Activated naive CD4-positive, alpha-beta T cell treated with anti-CD3 and anti-CD28 coated beads for 36 hours (primary cell): Measurements from ENCODE around the gene ADAMTS14. TPM values are rescaled to one million over a fixed set of nuclear protein-coding genes. Genes with fewer than 3 reads are reported as not detected.

Experiments used
- CTCF ChIA-PET: fragments of 350-600 bp; sonication (Branson Sonifier 250); formaldehyde crosslinking; loops from one replicate; lab custom pipeline; 2021; ENCODE audit warnings: antibody characterized with exemption; lab: Charles Lee
- DNase-seq: peaks from one replicate; pipeline ENCODE4 v3.0.0-alpha.2; 2020
- H3K27ac Mint-ChIP-seq: one replicate; pipeline ENCODE4 v1.8.0; 2021; ENCODE audit warnings: mild to moderate bottlenecking, mixed read lengths
- H3K27me3 Mint-ChIP-seq: one replicate; pipeline ENCODE4 v1.8.0; 2021; ENCODE audit warnings: low read depth, mixed read lengths
- H3K36me3 Mint-ChIP-seq: one replicate; pipeline ENCODE4 v1.8.0; 2021; ENCODE audit warnings: low read depth, mixed read lengths
- H3K4me1 Mint-ChIP-seq: one replicate; pipeline ENCODE4 v1.8.0; 2021; ENCODE audit warnings: low read depth, mixed read lengths
- H3K4me3 Mint-ChIP-seq: one replicate; pipeline ENCODE4 v1.8.0; 2021; ENCODE audit warnings: mild to moderate bottlenecking, moderate library complexity, mixed read lengths
- H3K9me3 Mint-ChIP-seq: one replicate; pipeline ENCODE4 v1.8.0; 2021; ENCODE audit warnings: mixed read lengths
- intact Hi-C: fragments of 100-400 bp; cut with micrococcal nuclease; formaldehyde crosslinking; loops from one replicate; pipeline ENCODE4 v1.15.1; 2023
- total RNA-seq, 2 experiments: library from RNA; stranded (reverse); gene quantifications; one replicate each; pipeline ENCODE4 v1.2.3, GENCODE V29; 2021

The ADAMTS14 gene
- total RNA-seq, 2 experiments from 2014 or later = not detected

DNA sequence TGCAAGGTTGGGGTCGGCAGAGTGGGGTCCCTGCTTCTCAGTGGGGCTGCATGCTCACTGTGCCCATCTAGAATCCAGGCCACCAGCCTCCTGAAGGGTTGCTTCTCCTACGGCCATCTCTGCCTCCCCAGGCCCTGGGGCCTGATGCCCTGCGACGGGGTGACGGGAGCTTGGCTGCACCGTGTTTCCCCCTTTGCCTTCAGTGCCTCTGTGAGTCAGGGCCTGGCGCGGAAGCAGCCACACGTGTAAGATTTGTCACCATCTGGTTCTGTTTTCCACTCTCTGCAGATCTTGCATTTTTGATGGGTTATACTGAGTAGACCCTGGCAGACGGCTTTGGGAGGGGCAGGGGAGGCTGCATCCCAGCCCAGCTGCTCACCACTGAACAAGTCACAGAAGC, 7.2 kb downstream of the ADAMTS14 start:
- intact Hi-C loops = no loop called here
- CTCF ChIA-PET = no interaction called here
- no peak overlapping the region for H3K4me3 Mint-ChIP-seq
- H3K36me3 Mint-ChIP-seq = no peaks in the 10 kb centered on the region
- peaks cover 5% of the 10 kb centered on the region for H3K27me3 Mint-ChIP-seq
- H3K27ac Mint-ChIP-seq = no peak overlapping the region
- DNase-seq = no peak
- H3K4me1 Mint-ChIP-seq = no peaks in the 10 kb centered on the region
- no peaks in the 10 kb centered on the region for H3K9me3 Mint-ChIP-seq

DNA sequence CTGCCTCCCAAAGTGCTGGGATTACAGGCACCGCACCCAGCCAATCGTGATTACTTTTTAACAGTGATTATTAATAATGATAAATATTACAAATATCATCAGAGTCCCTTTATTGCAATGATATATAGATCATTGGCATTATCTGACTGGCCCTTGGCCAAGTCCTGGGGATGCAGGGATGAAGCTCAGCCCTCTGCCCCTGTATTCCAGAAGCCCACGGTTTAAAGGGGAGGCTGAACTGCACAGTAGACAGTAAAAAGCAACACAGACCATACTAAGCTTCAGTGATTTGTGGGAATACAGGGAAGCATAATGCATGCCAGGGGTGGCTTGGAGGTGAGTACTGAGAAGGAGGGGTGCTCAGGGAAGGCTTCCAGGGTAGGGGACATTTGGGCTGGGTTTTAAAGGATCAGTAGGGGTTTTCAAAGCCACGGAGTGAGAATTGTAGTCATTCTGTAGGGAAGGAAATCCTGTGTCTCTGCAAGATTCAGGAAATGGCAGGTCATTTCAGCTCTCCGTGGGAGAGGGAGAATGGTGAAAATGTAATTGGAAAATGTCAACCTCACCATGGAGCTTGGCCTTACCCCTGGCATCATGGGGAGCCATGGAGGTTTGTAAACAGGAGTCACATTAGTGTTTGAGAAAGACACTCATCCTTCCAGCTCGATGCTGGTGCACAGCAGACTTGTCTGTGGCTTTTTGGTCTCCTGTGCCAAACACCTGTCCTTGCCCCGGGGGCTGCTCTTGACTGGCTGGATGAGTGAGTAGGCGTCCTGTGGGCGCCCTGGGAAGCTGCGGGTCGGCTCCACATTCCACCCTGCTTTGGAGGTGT, 8.8 kb downstream of the ADAMTS14 start:
- Mint-ChIP-seq H3K9me3 (no peaks in the 10 kb centered on the region), H3K4me1 (no peaks in the 10 kb centered on the region), H3K36me3 (no peaks in the 10 kb centered on the region), H3K27me3 (no peaks in the 10 kb centered on the region), H3K27ac (no peak overlapping the region), H3K4me3 (no peak overlapping the region)
- intact Hi-C loops = no loop called here
- DNase-seq = no peak
- CTCF ChIA-PET = no interaction called here

DNA sequence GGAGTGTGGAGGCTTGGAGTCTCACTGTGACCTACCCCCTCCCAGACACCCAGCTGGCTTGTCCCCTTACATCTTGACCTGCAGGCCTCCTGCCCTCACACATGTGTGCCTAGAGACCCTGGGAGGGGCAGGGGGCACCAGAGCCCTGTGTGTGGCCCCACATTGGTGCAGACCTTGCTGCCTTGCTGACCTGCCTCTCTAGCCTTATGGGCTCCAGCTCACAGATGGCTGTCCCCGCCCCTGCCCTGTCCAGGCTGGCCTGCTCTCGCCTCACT, 9.4 kb downstream of the ADAMTS14 start:
- DNase-seq = no peak

DNA sequence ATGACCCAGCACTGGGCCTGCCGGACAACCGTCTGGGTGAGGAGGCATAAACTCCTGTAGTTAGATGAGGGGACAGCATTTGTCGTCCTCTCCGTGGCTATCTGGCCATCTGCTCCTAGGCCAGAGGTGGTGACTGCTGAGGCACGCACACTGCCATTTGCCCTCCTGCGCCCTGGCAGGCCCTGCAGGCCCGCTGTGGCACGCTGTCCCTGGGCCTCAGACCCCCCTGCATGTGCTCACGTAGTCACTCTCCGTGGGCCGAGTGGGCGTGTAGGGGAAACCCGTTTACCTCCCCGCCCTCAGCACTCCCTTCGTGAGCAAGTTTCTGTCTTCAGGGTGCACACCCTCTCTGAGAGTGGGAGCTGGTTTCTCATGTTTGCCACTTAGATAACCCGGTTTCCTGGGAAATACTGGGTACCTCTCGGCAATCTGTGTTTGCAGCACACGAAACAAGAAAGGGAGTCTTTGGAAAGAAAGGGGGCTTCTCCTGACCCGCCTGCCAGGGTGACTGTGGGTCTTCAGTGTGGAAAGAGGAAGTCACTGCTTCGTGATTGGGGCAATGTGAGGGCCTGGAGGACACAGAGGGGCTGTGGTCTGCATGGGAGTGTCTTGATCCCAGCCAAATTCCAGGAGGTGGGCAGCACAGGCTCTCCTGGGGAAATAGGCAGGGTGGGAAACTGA, 10.8 kb downstream of the ADAMTS14 start:
- H3K4me3 Mint-ChIP-seq = no peak overlapping the region
- DNase-seq = no peak
- intact Hi-C loops = no loop called here

More for the DNA sequence above, 9.4 kb downstream of the ADAMTS14 start:
- CTCF ChIA-PET = no interaction called here
- Mint-ChIP-seq H3K27me3 (no peaks in the 10 kb centered on the region), H3K4me3 (no peak overlapping the region), H3K9me3 (no peaks in the 10 kb centered on the region), H3K36me3 (no peaks in the 10 kb centered on the region), H3K4me1 (no peaks in the 10 kb centered on the region), H3K27ac (no peak overlapping the region)
- intact Hi-C loops = no loop called here

DNA sequence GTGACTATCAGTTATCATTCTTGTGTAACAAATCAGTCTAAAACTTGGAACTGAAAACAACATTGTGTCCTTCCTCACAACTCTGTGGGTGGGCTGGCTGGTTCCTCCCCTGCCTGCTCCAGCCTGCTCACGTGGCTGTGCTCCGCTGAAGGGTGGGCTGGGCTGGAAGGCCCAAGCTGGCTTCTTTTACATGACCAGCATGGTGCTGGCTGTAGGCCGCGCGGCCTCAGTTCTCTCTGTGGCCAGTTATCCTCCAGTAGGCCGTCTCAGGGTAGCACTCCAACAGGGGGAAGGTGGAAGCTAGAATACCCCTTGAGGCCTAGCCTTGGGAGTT, 11.3 kb downstream of the ADAMTS14 start:
- Mint-ChIP-seq H3K4me3 (no peak overlapping the region), H3K9me3 (no peaks in the 10 kb centered on the region), H3K27me3 (no peaks in the 10 kb centered on the region), H3K36me3 (no peaks in the 10 kb centered on the region), H3K27ac (no peak overlapping the region), H3K4me1 (no peaks in the 10 kb centered on the region)
- DNase-seq = no peak
- intact Hi-C loops = no loop called here
- CTCF ChIA-PET = no interaction called here

More for the DNA sequence above, 10.8 kb downstream of the ADAMTS14 start:
- Mint-ChIP-seq H3K27me3 (no peaks in the 10 kb centered on the region), H3K4me1 (no peaks in the 10 kb centered on the region), H3K27ac (no peak overlapping the region), H3K9me3 (no peaks in the 10 kb centered on the region), H3K36me3 (no peaks in the 10 kb centered on the region)
- CTCF ChIA-PET = no interaction called here

DNA sequence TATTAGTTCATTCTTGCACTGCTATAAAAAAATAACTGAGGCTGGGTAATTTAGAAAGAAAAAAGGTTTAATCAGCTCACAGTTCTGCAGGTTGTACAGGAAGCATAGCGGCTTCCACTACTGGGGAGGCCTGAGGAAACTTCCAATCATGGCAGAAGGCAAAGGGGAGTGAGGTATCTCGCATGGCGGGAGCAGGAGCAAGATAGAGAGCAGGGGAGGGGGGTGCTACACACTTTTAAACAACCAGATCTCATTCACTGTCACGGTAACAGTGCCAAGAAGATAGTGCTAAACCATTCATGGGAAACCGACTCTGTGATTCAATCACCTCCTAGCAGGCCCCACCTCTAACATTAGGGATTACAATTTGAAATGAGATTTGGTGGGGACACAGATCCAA, 11.6 kb downstream of the ADAMTS14 start:
- Mint-ChIP-seq H3K4me1 (no peaks in the 10 kb centered on the region), H3K36me3 (no peaks in the 10 kb centered on the region), H3K4me3 (no peak overlapping the region), H3K9me3 (no peaks in the 10 kb centered on the region), H3K27me3 (no peaks in the 10 kb centered on the region), H3K27ac (no peak overlapping the region)
- DNase-seq = no peak
- CTCF ChIA-PET = no interaction called here
- intact Hi-C loops = no loop called here

DNA sequence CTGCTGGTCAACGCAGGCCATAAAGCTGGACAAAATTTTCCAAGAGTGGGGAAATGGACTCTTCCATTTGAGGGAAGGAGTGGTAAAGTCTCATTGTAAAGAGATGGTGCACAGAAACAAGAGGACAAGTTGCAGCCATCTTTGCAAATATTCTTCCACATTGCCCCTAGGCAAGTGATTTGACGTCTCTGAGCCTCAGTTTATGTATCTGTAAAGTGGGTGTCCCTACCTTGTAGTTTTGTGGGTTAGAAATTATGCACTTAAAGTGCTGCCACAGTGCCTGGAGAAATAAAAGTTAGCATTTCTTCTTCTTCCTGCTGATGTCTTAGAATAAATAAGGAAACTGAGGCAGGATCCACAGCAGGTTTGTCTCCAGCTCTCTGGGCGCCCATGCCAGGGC, 12.1 kb downstream of the ADAMTS14 start:
- Mint-ChIP-seq H3K9me3 (no peaks in the 10 kb centered on the region), H3K27ac (no peak overlapping the region)
- CTCF ChIA-PET = no interaction called here

DNA sequence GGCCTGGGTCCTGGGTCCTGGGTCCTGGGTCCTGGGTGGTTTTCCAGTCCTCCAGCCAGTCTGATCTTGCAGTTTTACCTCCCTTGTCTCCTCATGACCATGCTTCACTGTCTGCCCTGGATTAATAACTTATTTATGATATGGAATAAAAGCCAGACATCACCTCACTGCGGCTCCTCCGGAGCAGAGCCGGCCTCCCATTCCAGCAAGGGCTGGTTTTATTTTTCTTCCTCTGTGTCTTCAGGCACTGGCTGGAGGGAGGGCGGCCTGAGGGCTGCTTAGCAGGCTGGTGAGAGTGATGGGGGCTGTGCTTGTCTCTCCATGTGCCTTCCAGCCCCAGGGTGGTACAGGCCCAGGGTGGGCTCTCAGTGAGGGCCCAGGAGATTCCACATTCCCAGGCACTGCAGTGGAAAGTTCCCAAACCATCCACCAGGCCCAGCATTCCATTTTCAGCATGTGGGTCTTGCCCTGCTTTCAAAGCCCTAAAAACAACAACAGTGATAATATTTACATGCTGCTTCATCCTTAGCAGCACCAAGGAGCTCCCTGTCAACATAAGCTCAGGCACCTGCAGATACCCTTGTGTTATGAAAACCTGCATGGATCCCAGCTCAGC, 12.6 kb downstream of the ADAMTS14 start:
- Mint-ChIP-seq H3K9me3 (no peaks in the 10 kb centered on the region), H3K36me3 (no peaks in the 10 kb centered on the region), H3K27ac (no peak overlapping the region), H3K27me3 (no peaks in the 10 kb centered on the region), H3K4me3 (no peak overlapping the region), H3K4me1 (no peaks in the 10 kb centered on the region)
- CTCF ChIA-PET = no interaction called here
- intact Hi-C loops = no loop called here
- DNase-seq = no peak

More for the DNA sequence above, 12.1 kb downstream of the ADAMTS14 start:
- DNase-seq = no peak
- Mint-ChIP-seq H3K27me3 (no peaks in the 10 kb centered on the region), H3K36me3 (no peaks in the 10 kb centered on the region), H3K4me1 (no peaks in the 10 kb centered on the region), H3K4me3 (no peak overlapping the region)
- intact Hi-C loops = no loop called here

DNA sequence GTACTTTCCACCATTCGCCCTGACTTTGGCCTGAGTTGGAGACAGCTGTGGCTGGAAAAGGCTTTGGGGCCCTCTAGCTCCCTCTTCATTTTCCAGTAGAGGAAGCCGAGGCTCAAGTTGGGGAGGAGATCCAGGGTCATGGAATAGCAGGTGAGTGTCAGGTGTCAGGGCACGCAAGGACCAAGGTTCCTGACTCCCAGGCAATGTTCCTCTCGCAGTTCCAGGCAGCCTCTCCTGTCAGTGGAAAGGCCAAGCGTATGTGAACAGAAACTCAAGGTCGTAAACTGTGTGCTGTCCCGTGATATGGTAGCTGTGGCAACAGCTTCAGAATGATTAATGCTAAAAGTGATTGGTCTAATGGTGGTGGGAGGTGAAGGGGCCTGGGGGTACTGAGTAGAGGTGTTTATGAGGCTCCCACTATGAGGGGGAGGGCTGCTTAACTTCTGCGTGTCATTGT, 13.2 kb downstream of the ADAMTS14 start:
- Mint-ChIP-seq H3K27ac (no peak overlapping the region), H3K4me1 (no peaks in the 10 kb centered on the region), H3K9me3 (no peaks in the 10 kb centered on the region)

DNA sequence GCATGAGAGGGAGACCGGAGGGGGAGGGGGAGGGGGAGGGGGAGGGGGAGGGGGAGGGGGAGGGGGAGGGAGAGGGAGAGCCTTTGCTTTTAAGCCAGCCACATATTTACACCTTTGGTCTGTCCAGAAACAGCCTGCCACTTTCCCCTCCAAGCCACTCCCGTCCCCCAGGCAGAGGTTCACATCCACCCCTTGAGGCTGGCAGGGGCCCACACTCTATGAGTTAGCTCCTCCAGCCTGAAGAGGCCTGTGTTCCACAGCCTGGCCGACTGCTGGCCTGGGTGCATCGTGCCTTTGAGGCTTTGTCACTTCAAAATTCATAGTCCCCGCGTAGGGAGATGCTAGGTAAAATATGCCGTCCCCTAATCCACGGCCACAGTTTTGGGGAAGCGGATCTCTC, 16.5 kb downstream of the ADAMTS14 start:
- Mint-ChIP-seq H3K9me3 (no peaks in the 10 kb centered on the region), H3K36me3 (no peaks in the 10 kb centered on the region), H3K4me1 (no peaks in the 10 kb centered on the region), H3K4me3 (no peak overlapping the region), H3K27ac (no peak overlapping the region), H3K27me3 (no peaks in the 10 kb centered on the region)
- DNase-seq = no peak
- intact Hi-C loops = no loop called here
- CTCF ChIA-PET = no interaction called here

More for the DNA sequence above, 13.2 kb downstream of the ADAMTS14 start:
- no peak overlapping the region for H3K4me3 Mint-ChIP-seq
- no peaks in the 10 kb centered on the region for H3K27me3 Mint-ChIP-seq
- intact Hi-C loops = no loop called here
- CTCF ChIA-PET = no interaction called here
- no peaks in the 10 kb centered on the region for H3K36me3 Mint-ChIP-seq
- DNase-seq = no peak

DNA sequence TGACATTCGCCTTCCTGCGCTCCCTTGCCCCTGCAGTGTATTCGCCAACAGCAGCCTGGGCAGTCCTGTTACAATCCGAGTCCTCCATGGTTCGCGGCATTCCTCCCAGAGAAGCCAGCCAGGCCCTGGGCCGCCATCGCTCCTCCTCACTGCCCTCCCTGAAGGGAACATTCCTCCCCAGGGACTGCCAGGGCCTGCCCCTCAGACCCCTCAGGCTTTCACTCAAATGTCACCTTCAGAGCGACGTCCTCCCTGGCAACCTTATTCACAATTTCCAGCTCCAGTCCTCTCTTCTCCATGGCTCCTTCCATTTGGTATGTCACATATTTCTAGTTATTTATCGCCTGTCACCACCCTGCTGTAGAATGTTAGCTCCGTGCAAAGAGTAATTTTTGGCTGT, 17.4 kb downstream of the ADAMTS14 start:
- CTCF ChIA-PET = no interaction called here
- no peak for DNase-seq
- Mint-ChIP-seq H3K9me3 (no peaks in the 10 kb centered on the region), H3K4me3 (no peak overlapping the region), H3K36me3 (no peaks in the 10 kb centered on the region), H3K27me3 (no peaks in the 10 kb centered on the region), H3K4me1 (no peaks in the 10 kb centered on the region), H3K27ac (no peak overlapping the region)
- intact Hi-C loops = no loop called here

DNA sequence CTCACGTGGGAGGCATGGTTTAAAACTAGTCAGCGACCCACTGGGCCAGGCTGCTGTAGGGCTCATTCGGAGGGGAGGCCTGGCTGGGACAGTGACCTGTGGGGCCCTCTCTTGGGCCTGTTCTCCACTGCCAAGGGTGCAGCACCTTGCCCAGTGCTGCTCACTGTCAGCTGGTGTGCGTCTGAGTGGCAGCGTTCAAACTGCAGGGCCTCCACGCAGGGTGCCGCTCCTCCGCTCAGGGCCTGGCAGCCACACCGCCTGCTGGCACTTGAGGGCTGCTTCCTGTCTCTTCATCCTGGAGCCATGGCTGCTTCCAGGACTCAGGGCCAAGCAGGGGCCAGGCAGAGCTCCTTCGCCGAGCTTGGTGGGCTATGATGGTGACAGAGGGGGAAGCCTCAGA, 18.3 kb downstream of the ADAMTS14 start:
- Mint-ChIP-seq H3K27ac (no peak overlapping the region), H3K4me1 (no peaks in the 10 kb centered on the region), H3K9me3 (no peaks in the 10 kb centered on the region), H3K4me3 (no peak overlapping the region), H3K36me3 (no peaks in the 10 kb centered on the region), H3K27me3 (no peaks in the 10 kb centered on the region)
- intact Hi-C loops = no loop called here
- CTCF ChIA-PET = interaction anchor here (0.6 to 1.1 kb wide), 2 partner anchors 126 to 131 kb away, joined by 3 to 4 read pairs; no protein-coding TSS in a partner anchor
- no peak for DNase-seq

DNA sequence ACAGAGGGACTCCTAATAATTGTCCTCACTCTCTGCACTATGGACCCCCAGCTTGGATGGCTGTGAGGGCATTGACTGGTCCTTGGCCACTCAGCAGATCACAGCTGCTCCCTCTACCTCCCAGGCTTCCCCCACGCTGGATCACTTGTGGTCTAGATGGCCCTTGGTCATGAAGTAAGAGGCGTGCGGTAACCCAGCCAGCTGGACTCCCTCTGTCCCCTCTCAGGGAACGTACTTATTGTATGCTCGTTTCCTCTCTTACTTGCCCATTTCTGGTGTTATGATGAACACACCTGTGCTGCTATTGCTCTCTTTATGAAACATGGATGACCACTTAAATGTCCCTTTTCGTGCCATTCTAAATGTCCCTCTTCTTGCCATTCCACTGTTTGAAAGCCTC, 19.3 kb downstream of the ADAMTS14 start:
- no peaks in the 10 kb centered on the region for H3K9me3 Mint-ChIP-seq
- H3K36me3 Mint-ChIP-seq = no peaks in the 10 kb centered on the region
- H3K4me3 Mint-ChIP-seq = no peak overlapping the region
- DNase-seq = no peak
- no peaks in the 10 kb centered on the region for H3K4me1 Mint-ChIP-seq
- intact Hi-C loops = no loop called here
- H3K27ac Mint-ChIP-seq = no peak overlapping the region
- no peaks in the 10 kb centered on the region for H3K27me3 Mint-ChIP-seq
- CTCF ChIA-PET = interaction anchor here (1.1 kb wide), 1 partner anchor 125 kb away, joined by 4 read pairs; no protein-coding TSS in a partner anchor
